GM21723 (cell line): ENCODE data around the gene PTPN23.
"Not testable (repeated sequence)": the region's sequence is repeated elsewhere in the genome, so short reads cannot be mapped to it uniquely, and the experiment has no call there.

ENCODE experiments used
- ATAC-seq: cut with Tn5 transposase; IDR thresholded peaks from one replicate; pipeline ENCODE4 v1.9.1; 2021; ENCODE audit warnings: mild to moderate bottlenecking, moderate library complexity; ENCODE audit not compliant: unreplicated experiment

PTPN23 gene, protein sequence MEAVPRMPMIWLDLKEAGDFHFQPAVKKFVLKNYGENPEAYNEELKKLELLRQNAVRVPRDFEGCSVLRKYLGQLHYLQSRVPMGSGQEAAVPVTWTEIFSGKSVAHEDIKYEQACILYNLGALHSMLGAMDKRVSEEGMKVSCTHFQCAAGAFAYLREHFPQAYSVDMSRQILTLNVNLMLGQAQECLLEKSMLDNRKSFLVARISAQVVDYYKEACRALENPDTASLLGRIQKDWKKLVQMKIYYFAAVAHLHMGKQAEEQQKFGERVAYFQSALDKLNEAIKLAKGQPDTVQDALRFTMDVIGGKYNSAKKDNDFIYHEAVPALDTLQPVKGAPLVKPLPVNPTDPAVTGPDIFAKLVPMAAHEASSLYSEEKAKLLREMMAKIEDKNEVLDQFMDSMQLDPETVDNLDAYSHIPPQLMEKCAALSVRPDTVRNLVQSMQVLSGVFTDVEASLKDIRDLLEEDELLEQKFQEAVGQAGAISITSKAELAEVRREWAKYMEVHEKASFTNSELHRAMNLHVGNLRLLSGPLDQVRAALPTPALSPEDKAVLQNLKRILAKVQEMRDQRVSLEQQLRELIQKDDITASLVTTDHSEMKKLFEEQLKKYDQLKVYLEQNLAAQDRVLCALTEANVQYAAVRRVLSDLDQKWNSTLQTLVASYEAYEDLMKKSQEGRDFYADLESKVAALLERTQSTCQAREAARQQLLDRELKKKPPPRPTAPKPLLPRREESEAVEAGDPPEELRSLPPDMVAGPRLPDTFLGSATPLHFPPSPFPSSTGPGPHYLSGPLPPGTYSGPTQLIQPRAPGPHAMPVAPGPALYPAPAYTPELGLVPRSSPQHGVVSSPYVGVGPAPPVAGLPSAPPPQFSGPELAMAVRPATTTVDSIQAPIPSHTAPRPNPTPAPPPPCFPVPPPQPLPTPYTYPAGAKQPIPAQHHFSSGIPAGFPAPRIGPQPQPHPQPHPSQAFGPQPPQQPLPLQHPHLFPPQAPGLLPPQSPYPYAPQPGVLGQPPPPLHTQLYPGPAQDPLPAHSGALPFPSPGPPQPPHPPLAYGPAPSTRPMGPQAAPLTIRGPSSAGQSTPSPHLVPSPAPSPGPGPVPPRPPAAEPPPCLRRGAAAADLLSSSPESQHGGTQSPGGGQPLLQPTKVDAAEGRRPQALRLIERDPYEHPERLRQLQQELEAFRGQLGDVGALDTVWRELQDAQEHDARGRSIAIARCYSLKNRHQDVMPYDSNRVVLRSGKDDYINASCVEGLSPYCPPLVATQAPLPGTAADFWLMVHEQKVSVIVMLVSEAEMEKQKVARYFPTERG (N-terminal part only)

DNA sequence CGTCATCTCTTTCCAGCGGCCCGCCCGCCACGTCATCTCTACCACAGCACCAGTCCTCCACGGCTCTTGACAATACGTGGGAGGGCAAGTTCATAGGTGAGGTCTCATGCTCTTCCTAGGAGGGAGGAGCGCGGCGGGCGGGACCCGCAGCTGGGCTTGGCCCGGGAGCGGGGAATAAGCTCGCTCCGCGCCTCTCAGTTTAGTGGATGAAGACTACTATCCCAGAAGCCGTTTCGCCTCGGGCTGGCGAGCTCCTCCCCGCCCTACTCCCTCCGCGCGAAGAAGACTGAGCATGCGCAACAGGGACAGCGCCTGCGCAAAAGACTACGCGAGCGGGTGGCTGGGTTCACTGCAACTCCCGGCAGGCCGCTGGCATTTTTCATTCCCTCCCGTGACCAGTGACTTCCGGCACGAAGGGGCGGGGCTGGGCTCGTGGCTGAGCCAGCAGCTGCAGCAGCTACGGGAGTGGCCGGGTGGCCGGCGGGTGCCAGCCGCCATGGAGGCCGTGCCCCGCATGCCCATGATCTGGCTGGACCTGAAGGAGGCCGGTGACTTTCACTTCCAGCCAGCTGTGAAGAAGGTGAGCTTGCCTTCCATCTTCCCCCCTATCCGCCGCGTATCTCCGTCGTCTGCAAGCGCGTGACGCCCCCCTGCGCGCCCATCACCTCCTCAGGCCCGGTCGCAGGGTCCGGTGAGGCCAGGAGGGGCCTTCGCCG, at the start of gene PTPN23:
Gene PTPN23, plus strand, starts transcription at position 421 of the 716 bp plus-strand sequence. Its CDS starts 76 bp downstream, at position 497.
- ATAC-seq = peak; percentile 81

DNA sequence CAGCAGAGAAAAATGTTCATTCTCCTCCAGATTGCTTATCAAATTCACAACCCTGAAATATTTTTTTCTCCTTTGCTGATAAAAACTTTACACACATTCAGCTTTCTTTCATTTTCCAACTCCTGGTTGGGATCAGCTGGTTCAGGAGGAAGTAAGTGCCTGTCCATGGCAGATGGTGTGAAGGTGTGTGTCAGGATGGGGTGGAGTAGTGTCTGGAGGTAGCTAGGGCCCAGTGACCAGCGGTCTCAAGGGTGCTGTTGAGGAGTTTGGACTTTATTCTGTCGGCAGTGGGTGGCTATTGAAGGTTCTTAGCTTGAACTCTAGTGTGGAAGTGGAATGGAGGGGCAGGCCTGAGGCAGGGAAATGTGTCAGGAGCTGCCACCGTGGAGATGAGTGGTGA, 46.9 kb upstream of the PTPN23 start:
- no peak for ATAC-seq

DNA sequence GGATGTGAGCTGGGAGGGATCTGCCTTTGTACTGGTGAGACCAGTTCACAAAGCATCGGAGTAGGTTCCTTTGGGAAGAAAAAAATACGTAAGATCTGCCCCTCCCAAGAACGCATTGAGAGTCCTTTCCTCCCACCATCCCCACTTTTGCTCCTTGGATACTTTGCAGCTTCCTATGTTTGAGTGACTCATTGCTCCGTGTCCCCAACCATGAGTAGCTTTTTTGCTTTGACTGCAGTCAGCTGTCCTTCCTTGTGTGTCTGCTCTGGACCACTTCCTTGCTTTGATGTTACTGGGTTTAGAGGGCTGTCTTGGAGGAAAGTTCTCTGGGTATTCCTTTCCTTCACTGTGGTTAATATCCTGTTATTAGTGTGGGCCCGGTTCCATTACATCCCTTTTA, 43.2 kb upstream of the PTPN23 start:
- ATAC-seq = no peak

DNA sequence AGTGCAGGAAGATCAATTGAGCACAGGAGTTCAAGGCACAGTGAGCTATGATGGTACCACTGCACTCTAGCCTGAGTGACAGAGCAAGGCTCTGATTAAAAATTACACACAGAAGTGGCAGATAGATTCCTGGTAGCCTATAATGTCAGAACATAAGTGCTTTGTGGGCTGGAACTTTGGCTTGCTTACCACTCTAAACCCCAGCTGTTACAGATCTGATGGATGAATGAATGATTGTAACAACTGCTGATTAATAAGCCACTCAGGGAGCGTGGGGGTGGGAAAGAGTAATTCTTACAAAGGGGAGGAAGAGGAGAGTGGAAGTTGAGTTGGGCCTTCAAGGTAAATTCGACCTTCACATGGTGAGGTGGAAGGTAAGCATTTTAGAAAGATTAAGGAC, 40.9 kb upstream of the PTPN23 start:
- no peak for ATAC-seq

DNA sequence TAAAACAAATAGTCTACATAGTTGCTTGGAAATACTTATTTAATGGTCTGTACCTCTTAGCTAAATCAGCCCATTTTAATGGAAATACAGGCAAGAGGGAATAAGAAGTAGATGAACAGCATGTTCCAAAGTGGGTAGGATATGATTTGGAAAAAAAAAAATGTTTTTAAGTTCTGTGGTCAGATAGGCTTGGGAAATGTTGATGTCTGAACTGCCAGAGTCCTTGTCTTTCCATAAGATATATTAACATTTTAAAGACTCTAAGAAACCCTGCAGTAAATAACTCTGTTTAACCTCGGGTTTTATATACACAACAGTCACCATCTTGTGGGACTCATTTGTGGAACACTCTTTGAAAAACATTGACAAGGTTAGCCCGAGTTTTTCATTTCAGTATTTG, 40.0 kb upstream of the PTPN23 start:
- no peak for ATAC-seq

DNA sequence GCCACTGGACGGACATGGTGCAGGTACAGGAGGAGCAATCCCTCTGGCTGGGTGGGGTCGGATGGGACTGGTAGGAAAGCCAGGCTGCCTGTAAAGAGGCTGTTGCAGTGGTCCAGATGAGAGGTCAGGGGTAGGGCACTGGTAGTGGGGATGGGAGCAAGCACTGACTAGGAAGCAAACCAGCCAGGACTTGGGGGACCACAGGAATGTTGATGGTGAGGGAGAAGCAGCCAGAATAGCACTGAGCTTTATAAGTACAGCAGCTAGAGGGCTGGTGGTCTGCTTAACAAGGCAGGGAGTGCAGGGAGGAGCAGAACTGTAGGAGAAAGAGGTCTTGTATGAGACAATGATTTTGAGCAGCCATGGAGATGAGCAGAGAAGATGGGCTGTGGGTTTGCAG, 38.7 kb upstream of the PTPN23 start:
- ATAC-seq = no peak

DNA sequence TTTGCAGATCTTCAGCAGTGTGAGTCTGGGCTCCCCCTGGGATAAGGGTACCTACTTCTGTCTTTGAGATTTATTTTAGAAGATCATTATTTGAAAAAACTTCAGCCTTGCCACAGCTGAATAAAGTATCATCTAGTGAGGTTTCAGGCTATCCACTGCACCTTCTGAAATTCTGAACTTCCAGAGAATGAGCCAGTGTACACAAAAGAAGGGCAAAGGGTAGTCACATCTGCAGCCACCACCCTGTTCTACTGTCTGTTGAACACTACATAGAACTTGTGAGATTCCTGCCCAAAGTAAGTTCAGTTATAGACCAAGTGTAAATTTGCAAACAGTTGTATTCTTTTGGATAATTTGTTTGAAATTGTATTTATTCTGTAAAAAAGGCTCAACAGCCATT, 38.0 kb upstream of the PTPN23 start:
- ATAC-seq = no peak

DNA sequence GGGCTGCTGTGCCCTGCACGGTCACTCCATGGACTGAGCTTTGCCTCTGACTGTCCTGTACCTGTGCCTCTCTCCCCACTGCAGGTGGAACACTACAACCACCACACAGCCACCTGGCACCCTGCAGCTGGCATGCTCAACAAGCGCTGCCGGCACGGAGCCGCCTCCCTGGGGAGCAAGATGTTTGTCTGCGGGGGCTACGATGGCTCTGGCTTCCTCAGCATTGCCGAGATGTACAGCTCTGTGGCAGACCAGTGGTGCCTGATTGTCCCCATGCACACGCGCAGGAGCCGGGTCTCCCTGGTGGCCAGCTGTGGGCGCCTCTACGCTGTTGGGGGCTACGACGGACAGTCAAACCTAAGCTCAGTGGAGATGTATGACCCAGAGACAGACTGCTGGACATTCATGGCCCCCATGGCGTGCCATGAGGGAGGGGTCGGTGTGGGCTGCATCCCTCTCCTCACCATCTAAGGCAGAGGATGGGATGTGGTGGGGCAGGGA, 37.3 kb upstream of the PTPN23 start:
- ATAC-seq = no peak

DNA sequence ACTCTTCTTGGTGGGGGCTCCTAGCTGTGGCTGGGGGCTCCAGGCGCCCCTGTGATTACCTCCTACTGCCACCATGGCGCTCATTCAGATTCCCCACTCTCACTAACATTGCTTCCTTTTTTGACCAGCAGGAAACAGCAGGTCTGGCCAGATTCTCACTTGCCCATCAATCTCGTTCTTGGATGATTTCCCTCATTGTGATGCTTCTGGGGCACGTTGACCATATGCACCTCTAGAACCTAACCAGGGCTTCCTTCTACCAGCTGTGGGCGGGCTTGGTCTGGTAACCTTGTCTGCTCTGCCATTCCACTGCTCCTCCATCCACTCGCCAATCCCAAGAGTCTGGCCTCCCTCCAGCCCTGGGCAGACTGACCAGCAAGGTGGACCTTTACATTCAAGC, 35.9 kb upstream of the PTPN23 start:
- ATAC-seq = no peak

DNA sequence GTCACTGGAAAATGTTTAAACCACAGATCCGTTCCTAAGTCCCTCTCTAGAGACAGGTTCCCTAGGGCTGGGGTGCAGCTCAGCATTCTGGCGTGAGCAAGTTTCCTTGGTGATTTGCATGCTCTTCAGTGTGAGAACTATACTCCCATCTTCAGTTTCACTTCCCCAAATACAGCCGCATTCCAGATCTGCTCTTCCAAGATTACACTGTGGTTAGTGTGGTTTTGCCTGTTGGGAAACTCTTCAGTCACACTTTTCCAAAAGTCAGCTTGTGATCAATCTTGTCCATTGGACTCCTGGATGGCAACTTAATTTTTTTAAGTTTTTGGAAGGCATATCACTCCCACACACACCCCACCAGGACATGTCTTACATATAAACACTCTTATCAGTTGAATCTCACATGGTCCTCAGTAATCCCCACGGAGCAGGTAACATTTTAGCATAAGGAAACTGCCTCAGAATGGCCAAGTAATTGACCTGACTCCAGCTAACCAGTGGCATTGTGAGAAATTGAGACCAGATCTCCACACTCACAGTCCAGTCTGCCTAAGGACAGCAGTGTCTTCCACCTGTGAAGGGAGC, 33.5 kb upstream of the PTPN23 start:
- peak; percentile 87 for ATAC-seq

DNA sequence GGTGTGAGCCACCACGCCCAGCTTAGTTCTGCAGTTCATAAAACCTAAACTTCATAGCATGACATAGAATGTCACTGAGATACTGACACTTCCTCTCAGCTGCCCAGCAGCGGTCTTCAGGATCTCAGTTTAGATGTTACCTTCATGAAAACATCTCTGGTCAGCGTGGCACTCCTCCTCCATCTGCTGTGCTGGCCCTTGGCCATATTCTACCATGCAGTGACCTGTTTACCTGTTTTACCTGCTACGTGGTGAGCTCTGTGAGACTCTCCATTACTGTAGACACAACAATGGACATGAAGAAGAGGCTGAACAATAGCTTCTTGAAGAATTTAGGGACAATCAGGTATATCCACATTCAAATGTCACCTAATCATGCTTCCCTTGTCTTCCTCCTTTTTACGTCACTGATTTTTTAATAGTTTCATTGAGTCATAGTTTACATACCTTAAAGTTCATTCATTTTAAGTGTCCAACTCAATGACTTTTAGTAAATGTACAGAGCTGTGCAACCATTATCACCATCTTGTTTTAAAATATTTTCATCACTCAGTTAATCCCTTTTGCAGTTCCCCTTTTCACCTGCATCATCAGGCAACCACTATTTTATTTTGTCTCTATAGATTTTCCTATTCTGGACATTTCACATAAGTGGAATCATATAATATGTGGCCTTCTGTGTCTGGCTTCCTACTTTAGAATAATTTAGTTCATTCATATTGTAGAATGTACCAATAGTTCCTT, 32.2 kb upstream of the PTPN23 start:
- ATAC-seq = no peak

DNA sequence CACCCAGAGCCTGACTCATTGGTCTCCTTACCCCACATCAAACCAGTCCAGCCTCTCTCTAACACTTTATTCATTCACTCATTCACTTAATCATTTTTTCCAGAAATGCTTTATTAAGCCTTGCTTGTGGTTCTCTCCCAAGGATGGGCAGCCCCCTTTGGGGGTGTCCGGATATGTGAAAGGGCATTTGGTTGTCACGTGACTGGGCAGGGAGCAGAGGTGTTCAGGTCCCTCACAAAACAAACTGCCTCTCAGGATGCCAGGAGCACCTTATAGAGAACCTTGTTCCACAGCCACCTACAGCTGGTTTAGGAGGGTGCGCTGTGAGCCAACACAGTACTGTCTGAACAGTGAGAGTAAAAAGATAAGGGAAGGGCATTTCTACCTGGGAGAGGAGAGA, 25.8 kb upstream of the PTPN23 start:
- no peak for ATAC-seq

DNA sequence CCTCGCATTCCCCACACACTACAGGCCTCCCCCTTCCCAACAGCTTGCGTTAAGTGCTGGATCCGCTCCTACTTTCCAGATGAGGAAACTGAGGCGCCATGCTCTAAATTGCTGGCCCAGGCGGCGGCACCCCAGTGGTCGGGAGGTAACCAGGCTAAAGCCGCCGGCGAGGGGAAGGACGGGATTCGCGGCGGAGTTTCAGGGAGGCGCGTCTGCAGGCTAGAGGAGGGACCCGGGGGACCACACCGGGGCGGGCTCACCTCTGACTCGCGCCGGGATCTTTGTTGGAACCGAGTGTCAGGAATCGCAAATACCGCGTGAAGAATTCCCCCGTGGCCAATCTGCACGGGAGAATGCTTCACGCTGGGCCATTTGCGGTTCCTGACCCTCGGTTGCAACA, 24.6 kb upstream of the PTPN23 start:
- no peak for ATAC-seq

DNA sequence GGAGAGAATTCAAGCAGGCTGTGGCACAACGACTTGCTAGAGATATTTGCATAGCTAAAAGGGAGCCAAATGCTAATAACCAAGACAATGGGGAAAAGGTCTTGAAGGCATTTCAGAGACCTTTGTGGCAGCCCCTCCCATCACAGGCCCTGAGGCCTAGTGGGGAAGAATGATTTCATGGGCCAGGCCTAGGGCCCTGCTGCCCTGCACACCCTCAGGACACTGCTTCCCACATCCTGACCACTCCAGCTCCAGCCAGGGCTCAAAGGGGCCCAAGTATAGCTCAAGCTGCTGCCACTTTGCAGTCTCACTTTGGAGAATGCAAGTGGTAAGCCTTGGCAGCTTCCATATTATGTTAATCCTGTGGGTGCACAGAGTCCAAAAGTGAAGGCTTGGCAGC, 21.5 kb upstream of the PTPN23 start:
- no peak for ATAC-seq

DNA sequence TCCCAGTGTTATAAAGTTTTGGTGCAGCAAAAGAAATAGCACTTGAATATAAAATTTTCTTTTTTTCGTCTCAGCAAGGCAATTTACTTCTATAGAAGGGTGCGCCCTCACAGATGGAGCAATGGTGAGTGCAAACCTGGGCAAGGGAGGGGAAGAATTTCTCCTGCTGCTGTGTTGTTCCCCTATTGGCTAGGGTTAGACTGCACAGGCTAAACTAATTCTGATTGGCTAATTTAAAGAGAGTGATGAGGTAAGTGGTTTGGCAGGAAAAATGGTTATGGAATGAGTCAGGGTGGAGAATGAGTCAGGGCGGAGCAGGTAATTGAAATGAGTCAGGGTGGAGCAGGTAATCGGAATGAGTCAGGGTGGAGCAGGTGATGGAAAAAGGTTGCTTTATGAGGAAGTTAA, 20.7 kb upstream of the PTPN23 start:
- not testable (repeated sequence) for ATAC-seq

DNA sequence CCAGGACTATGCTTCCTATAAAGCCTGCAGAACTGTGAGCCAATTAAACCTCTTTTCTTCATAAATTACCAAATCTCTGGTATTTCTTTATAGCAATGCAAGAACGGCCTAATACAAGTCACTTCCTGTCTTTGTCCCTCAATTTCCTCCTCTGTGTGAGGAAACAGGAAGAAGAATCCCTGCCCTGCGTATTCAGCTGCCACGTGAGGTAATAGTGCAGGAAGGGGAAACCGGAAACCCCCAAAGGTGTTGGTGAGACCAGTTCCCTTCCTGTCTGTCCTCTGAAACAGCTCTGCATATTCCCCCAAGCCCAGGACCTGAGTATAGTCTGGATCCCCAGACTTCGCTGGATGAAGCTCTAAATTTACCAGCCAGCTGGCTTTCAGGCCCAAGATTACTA, 18.1 kb upstream of the PTPN23 start:
- no peak for ATAC-seq

DNA sequence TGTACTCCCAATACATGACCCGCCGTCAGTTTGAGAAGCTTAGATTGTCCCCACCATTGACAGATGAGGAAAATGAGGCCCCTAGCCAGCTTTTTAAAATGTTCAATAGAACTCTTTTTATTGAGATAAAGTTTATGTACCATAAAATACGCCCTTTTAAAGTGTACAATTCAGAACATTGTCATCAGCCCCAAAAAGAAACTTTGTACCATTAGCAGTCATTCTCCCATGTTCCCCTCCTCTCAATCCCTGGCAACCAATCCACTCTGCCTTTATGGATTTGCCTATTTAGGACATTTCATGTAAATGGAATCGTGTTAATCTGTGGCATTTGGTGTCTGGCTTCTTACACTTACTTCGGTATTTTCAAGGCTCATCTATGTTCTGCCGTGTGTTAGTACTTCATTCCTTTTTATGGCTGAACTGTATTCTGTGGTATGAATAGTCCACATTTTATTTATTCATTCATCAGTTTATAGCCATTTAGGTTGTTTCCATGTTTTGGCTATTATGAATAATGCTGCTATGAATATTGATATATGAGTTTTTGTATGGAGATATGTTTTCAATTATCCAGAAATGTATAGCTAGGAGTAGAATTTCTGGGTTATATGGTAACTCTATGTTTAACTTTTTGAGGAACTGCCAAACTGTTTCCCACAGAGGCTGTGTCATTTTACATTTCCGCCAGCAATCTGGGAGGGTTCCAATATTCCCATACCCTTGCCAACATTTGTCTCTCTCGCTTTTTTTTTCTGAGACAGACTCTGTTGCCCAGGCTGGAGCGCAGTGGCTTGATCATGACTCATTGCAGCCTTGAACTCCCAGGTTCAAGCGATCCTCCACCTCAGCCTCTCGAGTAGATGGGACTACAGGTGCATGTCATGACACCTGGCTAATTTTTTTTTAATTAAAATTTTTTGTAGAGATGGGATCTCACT, 15.3 kb upstream of the PTPN23 start:
- ATAC-seq = no peak

DNA sequence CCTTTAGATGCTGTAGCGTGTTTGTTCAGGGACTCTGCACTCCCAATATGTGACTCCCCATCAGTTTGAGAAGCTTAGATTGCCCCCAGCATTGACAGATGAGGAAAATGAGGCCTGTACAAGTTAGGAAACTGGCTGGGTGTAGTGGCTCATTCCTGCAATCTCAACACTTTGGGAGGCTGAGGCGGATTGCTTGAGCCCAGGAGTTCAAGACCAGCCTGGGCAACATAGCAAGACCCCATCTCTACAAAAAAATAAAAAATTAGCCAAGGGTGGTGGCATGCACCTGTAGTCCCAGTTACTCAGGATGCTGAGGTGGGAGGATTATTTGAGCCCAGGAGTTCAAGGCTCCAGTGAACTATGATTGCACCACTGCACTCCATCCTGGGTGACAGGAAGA, 14.0 kb upstream of the PTPN23 start:
- no peak for ATAC-seq
